Right forelimb (tissue), 1 donor: ENCODE results near the gene ADCY7.

Experiments used
- DNase-seq: peaks from one replicate; pipeline ENCODE4 v3.0.0-alpha.2; 2018

The ADCY7 gene

DNA sequence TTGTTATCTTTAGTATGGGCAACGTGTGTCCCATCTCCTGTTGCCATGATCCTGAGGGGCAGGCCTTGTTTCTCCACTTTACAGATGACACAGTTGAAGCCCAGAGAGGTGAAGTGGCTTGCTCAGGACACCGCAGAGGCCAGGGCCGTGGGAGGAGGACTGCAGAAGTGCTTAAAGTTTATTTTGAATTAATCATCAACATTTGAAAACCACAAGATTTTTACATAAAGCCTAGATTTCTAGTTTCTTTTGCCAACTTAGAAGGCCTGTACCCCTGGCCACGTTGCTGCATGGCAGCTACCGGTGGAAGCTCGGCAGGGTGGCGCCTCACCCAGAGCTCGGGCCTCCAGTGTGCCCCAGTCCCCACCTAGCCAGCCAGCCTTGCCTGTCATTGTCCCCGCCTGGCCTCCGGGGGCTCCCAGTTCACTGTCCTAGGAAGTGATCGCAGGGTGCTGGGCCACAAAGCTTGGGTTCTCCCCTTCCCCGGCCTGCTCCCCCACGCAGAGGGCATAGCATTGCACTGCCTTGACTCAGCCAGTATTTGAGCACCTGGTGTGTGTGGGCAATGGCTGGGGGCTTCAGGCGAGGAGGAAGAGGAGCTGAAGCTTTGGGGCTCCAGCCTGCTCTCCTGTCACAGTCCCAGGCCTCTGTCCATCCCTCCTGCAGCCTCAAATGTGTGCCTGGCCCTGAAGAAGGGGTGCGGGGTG is 14.8 kb upstream of the ADCY7 start:
- DNase-seq = no peak

DNA sequence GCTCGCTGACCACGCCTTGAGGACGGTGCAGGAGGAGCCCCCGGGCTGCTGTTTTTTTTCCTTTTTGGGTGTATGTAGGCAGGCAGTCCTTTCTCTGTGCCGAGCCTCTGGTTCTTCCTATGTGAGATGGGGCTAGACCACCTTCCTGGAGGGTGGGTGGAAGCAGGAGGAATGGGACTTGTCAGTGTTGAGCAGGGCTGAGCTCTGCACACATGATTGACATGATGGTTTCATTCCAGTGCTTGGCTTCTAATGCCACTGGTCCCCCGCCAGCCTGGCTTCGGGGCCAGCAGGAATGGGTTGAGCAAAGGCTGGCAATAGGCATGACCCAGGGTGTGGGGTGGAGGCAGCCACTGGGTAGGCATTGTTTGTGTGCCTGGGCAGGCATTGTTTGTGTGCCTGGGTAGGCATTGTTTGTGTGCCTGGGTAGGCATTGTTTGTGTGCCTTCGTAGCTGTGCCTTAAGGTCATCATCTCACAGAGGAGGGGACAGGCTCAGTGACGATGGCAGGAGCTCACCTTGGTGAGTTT is 14.2 kb upstream of the ADCY7 start:
- no peak for DNase-seq

DNA sequence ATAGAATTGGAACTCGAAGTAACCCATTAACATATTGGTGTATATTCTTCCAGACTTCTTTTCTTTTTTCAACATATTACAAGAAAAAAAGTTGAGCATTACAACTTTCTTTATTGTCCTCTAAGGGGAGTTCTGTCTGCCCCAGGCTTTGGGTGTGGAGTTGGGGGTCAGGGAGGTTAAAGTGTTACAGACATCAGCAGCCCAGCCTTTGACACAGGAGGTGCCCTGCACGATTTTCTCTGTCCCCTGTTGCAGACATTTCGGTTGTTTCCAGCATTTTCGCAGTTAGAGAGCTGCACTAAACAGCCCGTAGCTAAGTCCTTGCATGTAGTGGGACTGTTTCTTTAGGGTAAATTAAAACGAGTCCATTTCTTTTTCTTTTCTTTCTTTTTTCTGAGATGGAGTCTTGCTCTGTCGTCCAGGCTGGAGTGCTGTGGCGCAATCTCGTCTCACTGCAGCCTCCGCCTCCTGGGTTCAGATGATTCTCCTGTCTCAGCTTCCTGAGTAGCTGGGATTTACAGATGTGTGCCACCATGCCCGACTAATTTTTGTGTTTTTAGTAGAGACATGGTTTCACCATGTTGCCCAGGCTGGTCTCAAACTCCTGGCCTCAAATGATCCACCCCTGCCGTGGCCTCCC is 13.4 kb upstream of the ADCY7 start:
- no peak for DNase-seq

DNA sequence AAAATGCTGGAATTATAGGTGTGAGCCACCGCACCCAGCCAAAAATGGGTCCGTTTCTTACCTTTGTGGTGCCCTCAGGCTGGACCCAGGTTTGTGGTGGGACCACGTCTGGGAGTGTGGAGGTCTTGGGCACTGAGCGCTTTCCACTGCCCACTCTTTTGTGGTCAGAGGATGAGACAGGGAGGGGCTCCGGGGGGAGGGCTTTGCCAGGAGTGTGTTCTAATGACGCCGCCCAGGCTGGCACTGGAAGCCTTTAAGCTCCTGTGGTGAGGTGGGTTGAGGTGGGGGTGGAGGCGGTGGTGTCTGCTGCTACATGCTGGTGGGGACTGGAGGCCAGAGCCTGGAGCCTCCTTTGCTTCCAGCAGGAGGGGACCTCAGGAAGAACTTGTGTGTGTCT is 12.8 kb upstream of the ADCY7 start:
- DNase-seq = no peak

DNA sequence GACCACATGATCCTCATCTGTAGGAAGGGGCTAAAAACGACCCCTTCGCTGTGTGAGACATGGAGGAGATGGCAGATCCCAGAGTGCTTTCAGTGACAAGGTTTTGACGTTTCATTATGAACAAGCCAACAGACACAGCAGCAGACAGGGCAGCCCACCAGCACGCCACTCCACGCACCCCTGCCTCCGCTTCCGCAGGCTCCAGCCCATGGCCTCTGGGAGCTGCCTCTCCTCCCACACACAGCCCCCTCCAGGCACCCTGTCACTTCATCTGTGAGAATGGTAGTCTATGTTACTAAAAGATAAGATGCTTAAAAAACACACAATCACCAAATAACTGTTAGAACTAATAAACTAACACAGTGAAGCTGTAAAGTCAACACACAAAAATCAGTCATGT is 12.3 kb upstream of the ADCY7 start:
- no peak for DNase-seq

DNA sequence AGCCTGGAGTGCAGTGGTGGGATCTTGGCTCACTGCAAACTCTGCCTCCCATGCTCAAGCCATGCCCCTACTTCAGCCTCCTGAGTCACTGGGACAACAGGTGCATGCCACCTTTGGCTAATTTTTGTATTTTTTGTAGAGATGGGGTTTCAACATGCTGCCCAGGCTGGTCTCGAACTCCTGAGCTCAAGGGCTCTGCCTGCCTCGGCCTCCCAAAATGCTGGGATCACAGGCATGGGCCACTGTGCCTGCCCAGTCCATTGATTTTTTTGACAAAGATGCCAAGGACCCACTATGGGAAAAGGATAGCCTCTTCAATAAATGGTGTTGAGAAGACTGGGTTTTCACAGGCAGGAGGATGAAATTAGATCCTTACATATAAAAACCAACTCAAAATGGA is 10.8 kb upstream of the ADCY7 start:
- DNase-seq = no peak

DNA sequence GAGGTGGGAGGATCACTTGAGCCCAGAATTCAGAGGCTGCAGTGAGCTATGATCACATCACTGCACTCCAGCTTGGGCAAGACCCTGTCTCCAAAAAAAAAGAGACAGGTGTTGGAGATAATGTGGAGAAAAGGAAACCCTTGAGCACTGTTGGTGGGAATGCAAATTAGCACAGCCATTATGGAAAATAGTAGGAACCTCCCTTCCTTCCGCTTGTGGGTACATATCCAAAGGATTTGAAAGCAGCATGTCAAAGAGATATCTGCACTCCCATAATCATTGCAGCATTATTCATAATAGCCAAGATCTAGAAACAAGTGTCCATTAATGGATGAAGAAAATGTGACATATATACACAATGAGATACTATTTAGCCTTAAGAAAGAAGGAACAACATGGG is 9.7 kb upstream of the ADCY7 start:
- DNase-seq = no peak

DNA sequence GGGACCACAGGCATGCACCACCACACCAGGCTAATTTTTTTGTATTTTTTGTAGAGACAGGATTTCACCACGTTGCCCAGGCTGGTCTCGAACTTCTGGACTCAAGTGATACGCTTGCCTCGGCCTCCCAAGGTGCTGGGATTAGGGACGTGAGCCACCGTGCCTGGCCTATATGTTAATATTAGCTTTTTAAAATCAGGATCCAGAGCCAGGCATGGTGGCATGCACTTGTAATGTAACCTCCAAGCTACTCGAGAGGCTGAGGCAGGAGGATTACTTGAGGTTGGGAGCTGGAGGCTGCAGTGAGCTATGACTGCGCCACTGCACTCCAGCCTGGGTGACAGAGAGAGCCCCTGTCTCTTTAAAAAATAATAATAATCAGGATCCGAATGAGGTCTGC is 8.5 kb upstream of the ADCY7 start:
- no peak for DNase-seq

DNA sequence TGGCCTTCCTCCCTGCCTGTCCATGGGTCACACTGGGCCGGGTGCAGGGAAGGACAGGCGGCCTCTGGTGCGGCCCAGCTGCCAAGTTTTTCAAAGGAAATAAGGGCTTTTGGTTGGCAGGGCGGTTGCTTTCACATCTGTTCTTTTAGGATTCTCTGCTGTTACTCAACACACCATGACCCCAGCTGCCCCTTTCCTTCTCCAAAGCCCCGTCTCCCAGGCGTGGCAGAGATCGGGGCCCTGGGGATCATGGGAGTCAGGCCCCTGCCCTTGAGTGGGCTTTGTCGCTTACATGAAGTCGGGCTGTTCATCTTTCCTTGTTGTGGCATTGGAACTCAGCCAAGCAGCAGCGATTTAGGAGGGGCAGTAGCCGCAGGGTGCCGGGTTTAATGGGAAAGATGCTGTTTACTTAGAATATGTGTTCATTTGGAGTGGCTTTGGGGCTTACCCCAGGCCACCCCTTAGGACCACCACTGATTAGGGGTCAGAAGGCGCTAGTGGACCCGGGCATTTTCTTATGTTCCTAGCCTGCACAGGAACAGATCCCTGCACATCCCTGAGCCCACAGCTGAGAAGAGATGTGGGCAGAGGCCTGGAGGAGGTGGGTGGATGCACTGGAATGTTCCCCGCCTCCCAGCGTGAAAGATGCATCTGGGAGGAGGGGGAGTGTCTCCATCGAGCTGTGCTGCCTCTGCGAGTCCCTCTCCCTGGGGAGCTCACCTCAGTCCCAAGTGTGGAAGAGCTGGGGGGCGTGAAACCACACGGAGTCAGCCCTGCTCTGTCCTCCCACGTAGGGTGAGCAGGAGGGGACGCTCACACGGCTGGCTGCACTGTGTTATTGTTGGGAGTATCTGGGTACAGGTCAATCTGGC is 6.8 kb upstream of the ADCY7 start:
- DNase-seq = peak; percentile 72

DNA sequence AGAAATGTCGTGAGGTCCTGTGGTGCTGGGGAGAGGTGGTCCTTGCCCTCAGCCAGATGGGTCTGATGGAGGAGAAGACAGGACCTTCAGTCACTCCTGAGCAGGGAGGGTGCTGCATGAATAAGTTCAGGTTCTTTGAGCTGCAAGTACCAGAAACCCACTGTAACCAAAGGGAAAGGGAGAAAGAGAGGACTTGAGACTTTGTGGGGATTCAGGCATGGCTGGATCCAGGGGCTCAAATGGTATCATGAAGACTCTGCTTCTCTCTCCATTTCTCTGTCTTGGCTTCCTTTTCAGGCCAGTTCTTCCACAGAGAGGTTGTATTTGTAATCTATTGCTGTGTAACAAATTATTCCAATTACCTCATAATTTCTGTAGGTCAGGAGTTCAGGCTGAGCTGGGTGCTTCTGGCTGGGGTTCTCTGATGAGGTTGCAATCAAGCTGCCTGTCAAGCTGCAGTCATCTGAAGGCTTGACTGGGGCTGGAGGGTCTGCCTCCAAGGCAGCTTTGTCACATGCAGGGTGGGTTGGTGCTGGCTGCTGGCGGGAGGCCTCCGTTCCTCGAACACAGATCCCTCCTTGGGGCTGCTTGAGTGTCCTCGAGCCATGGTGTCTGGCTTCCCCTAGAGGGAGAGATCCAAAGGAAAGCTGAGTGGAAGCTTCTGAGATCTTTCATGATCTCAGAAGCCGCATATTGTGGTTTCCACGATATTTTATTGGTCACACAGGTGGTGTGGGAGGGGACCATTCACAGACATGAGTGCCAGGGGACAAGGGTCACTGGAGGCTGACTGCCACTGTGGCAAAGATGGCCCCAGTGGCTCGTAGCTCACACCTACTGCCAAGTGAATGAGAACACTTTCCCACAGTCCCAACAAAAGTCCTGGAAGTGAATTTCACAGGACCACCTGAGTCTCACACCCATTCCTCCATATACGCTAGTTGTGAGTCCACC is 5.9 kb upstream of the ADCY7 start:
- no peak for DNase-seq

DNA sequence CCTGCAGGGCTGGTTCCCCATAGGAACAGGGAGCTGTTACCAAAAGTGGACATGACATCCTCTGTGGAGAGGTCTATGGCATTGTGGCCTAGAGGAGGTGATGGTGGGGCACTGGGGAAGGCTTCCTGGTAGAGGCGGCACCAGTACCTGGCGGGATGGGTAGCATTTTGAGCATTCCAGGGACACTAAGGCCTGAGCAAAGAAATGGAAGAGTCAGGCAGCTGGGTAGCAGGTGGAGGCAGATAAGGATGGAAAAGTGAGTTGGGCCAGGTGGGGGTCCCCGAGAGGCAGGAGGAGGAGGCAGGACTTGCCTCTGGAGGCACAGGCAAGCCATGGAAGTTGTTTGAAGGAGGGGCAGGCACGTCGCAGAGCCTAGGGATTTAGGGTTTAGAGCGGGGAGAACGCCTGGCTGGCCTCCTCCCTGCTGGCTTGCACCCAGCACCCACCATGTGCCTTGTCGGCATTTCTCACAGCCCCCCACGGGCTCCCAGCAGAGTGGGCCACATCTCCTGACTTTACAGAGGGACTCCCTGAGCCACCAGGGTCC is 5.1 kb upstream of the ADCY7 start:
- DNase-seq = no peak

DNA sequence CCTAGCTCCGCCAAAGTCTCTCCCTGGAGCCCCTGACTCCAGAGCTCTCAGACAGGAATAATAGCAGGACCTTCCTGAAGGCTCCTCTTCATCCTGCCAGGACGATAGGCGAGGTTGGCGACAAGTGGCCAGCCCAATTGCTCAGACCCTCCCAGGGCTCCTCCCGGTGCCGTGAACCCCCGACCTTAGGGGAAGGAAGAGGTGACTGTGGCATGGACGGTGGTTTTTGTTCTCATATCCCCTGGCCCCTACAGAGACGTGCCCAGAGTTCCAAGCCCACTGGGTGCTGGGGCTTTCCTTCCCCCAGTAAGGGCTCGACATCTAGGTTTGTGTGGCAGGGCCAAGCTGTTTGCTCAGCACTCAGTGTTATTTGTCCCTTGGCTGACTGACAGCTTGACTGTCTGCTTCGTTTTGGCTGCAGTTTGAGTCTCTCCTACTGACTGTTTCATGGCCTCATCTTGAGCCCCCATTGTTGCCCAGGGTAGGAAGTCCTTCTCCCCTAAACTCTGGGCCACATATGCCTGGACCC is 4.6 kb upstream of the ADCY7 start:
- no peak for DNase-seq

DNA sequence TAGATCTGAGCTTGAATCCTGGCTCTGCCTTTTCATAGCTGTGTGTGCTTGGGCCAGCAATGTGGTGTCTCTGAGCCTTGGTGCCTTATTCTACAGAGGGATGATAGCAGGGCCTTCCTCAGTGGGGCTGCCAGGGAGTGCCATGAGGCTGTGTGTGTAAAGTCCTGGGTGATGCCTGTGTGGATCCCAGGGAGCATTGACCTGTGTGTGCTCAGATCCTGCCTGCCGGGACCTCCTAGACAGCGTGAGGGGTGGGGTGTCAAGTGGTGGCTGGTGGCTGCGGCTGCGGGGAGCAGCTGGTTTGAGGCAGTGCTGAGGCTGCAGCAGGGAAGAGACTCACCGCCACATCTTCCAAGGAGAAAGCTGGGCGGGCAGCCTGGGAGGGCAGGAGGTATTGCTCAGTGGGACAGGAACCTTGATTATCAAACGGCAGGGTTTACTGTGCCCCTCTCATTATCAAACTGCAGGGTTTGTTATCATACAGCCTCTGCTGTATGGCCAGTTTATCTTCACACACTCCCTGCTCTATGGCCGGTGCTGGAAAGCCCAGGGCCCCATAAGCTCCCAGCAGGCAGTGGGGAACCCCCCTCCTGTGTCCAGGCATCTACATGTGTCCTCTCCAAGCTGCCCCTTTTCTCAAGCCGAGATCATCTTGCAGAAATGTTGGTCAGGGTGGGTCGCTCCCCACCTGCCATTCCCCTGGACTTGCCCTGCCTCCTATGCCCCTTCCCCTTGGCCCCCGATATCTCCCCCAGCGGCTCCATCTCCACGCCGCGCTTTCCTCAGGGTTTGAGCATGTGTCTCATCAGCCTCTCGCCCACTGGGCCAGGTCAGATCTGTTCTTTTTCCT is 3.1 kb upstream of the ADCY7 start:
- DNase-seq = no peak

DNA sequence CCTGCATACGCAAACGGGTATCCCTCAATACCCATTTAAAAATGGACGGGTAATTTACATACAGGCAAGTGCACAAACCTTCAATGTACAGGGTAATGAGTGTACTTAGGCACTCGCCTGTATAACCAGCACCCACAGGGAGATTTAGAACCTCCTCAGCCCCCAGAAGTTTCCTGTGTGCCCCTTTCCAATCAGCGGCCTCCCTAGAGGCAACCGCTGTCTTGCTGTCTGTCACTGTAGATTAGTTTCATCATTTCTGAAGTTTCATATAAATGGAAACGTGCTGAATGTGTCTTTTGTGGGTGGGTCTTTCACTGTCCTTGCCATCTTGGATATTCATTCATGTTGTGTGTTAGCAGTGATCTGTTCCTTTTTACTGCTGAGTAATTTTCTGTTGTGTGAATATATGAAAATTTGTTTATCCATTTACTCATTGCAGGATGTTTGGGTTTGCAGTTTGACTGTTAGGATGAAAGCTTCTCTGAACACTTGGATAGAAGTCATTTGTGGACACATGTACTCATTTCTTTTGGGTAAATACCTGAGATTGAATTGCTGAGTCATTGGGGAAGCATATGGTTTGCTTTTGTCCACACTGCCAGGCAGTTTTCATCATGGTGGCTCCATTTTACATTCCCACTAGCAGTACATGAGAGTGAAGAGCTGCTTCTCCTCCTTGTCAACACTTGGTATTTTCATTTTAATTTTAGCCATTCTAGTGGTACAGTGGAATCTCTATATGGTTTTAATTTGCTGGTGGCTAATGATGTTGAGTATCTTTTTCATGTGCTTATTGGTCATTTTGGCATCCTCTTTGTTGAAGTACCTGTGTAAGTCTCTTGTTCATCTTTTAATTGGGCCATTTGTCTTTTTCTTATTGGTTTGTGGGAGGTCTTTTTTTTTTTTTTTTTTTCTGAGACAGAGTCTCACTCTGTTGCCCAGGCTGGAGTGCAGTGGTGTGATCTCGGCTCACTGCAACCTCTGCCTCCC is 2.1 kb upstream of the ADCY7 start:
- DNase-seq = no peak

DNA sequence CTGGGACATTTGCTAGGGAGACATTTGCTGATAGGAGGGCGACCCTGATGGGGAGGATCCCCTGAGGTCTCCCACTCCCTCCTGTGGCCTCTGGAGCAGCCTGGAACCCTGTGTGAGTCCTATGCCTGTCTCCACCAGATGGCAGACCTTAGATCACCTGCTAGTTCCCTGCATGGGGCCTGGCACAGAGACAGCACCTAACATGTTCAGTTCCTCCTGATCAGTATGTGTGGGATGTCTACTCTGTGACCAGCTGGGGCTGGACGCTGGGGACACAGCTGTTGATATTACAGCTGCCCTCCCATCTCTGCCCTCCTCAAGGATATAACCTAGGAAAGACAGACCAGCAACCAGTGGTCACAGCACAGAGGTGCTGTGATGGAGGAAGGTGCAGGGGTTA is 1.1 kb upstream of the ADCY7 start:
- no peak for DNase-seq

DNA sequence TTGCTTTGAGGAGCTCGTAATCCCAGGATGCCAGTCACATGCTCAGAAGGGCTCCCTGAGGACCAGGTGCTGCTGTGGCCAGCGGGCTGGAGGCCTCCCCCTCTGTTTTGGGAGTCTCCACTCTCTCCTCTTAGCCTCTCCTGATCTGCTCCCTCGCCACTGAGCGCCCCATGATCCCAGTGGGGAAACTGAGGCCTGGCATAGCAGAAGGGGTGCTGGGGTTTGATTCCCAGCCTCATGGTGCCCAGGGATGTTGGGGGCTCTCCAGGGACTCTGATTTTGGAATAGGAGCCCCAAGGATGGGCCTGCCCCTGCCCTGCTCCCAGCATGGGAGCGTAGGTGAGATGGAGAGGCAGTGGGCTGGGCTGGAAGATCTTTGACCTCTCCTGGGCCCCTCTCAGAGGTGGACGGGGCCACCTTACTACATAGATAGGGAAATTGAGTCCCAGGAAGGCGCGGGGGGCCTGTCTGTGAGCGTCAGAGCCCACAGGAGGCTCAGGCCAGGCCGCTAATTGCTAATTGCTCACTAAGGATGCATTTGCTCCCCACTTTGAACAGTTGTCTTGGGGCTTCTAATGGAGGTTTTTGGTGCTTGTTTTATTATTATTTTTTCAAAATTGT is 525 bp upstream of the ADCY7 start:
- peak; percentile 44 for DNase-seq

DNA sequence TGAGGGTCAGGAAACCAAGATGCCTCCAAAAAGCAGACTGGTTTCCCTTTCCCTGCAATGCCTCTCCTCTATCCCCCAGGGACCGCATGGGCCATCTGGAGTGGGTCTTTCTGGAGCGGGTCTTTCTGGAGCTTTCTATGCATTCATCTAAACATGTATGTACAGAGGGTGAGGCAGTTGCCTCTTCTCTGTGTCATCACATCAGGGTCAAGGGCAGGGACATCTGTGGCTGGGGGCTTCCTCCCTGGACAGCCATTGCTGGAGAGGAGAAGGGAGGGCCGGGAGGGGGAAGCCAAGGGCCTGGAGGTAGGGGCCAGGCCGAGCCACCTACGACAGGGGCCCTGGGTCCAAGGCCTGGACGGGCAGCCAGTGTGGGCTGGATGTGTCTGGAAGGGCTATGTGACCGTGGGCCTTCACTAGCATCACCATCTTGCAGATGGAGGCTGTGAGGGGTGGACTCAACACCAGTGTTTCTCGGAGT is 840 bp downstream of the ADCY7 start:
- no peak for DNase-seq

DNA sequence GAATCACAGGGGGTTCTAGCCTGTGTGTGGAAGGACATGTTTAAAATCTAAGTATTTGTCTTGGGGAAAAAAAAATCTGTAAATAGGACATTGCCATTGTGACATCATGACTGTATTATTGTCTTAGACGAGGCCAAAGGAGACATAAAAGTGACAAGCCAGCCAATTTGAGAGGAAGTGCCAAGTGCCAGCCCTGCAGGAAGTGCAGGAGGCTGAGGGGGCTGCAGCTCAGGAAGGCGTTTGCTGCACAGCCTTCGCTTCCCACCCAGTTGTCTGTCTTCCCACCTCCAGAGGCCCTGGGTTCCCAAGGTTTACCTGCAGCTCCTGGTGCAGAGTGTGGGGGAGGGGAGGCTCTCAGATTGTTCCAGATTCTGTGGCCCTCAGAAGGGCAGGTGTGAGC is 1.3 kb downstream of the ADCY7 start:
- no peak for DNase-seq

DNA sequence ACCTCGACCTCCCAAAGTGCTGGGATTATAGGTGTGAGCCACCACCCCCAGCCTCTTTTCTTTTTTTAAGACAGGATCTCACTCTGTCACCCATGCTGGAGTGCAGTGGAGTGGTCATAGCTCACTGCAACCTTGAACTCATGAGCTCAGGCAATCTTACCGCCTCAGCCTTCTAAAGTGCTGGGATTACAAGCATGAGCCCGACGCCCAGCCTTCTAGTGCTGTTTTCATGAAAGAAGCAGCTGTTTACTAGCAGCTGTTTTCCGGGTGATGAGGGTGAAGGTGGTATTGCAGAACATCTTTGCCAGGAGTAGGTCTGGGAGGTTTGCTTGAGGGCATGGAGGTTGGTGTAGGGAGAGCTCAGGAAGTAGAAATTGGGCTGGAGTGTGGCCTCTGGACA is 2.0 kb downstream of the ADCY7 start:
- DNase-seq = no peak
